Neural cell (in vitro differentiated cells): Measurements from ENCODE around the gene PRKCZ. TPM values are rescaled to one million over a fixed set of nuclear protein-coding genes. Genes with fewer than 3 reads are reported as not detected.

ENCODE experiments used
- H2AFZ ChIP-seq: fragments of 200-600, 300-800 bp; sonication (generic), shearing (Covaris generic); 2 replicates; pipeline ENCODE4 v1.6.0; 2014; ENCODE audit warnings: low read depth, mild to moderate bottlenecking, antibody characterized with exemption, low read length, moderate library complexity
- H3F3A ChIP-seq: fragments of 200-600 bp; shearing (Covaris generic); 2 replicates; pipeline ENCODE4 v1.6.1; 2016; ENCODE audit warnings: mild to moderate bottlenecking, moderate library complexity, mixed read lengths, antibody characterized with exemption, low read length; ENCODE audit not compliant: insufficient read depth, poor library complexity, severe bottlenecking
- H3K27ac ChIP-seq: fragments of 200-600, 300-800 bp; sonication (generic), shearing (Covaris generic); 2 replicates; pipeline ENCODE4 v1.5.1; 2014; ENCODE audit warnings: mild to moderate bottlenecking, low read length, moderate library complexity
- H3K27me3 ChIP-seq: fragments of 300-800, 200-600 bp; sonication (generic), shearing (Covaris generic); 2 replicates; pipeline ENCODE4 v1.6.0; 2014; ENCODE audit warnings: mild to moderate bottlenecking, low read depth, low read length, moderate library complexity; ENCODE audit not compliant: insufficient read depth
- H3K36me3 ChIP-seq: fragments of 300-800, 200-600 bp; sonication (generic), shearing (Covaris generic); 2 replicates; pipeline ENCODE4 v1.5.1; 2014; ENCODE audit warnings: mild to moderate bottlenecking, antibody characterized with exemption, low read length, moderate library complexity; ENCODE audit not compliant: insufficient read depth
- H3K4me2 ChIP-seq: fragments of 300-800, 200-600 bp; sonication (generic), shearing (Covaris generic); 2 replicates; pipeline ENCODE4 v1.6.0; 2014; ENCODE audit warnings: mild to moderate bottlenecking, low read length
- H3K4me3 ChIP-seq: fragments of 300-800, 200-600 bp; sonication (generic), shearing (Covaris generic); 2 replicates; pipeline ENCODE4 v1.5.1; 2014; ENCODE audit warnings: mild to moderate bottlenecking, low read length, moderate library complexity
- H3K79me2 ChIP-seq: fragments of 200-600 bp; shearing (Covaris generic); replicated peaks from 2 replicates; pipeline ENCODE4 v1.6.0; 2014; ENCODE audit warnings: mild to moderate bottlenecking, low read length, moderate library complexity; ENCODE audit not compliant: insufficient read depth
- H3K9ac ChIP-seq: fragments of 300-800, 200-600 bp; sonication (generic), shearing (Covaris generic); 2 replicates; pipeline ENCODE4 v1.6.1; 2016; ENCODE audit warnings: mild to moderate bottlenecking, low read length, mixed read lengths
- H3K9me2 ChIP-seq: fragments of 200-600 bp; shearing (Covaris generic); 2 replicates; pipeline ENCODE4 v1.6.1; 2016; ENCODE audit warnings: mild to moderate bottlenecking, low read length, mixed read lengths; ENCODE audit not compliant: insufficient read depth
- H3K9me3 ChIP-seq: fragments of 200-600, 300-800 bp; sonication (generic), shearing (Covaris generic); 2 replicates; pipeline ENCODE4 v1.6.1; 2016; ENCODE audit warnings: mild to moderate bottlenecking, mixed run types, low read length, moderate library complexity, mixed read lengths
- H4K20me1 ChIP-seq: fragments of 200-600 bp; shearing (Covaris generic); 2 replicates; pipeline ENCODE4 v1.6.1; 2016; ENCODE audit warnings: mild to moderate bottlenecking, mixed run types; ENCODE audit not compliant: insufficient read depth
- EP300 ChIP-seq: fragments of 450-650 bp; conservative IDR thresholded peaks from 2 replicates; pipeline ENCODE4 v1.6.1; 2014; ENCODE audit warnings: antibody characterized with exemption, mild to moderate bottlenecking, moderate library complexity; ENCODE audit not compliant: poor library complexity, severe bottlenecking
- EZH2 ChIP-seq: fragments of 200-600, 300-800 bp; shearing (Covaris generic), sonication (generic); IDR thresholded peaks from 2 replicates; pipeline ENCODE4 v1.6.1; 2014; ENCODE audit warnings: antibody characterized with exemption, low read length, borderline replicate concordance, mild to moderate bottlenecking; ENCODE audit not compliant: insufficient read depth, poor library complexity, severe bottlenecking
- MXI1 ChIP-seq: fragments of 450-650 bp; conservative IDR thresholded peaks from 2 replicates; pipeline ENCODE4 v1.6.1; 2014; ENCODE audit warnings: antibody characterized with exemption, mild to moderate bottlenecking; ENCODE audit not compliant: poor library complexity, severe bottlenecking
- POLR2AphosphoS5 ChIP-seq: IDR thresholded peaks from 2 replicates; pipeline ENCODE4 v1.6.1; 2012
- RAD21 ChIP-seq: fragments of 450-650 bp; conservative IDR thresholded peaks from 2 replicates; pipeline ENCODE4 v1.6.1; 2014; ENCODE audit warnings: antibody characterized with exemption, mild to moderate bottlenecking, moderate library complexity
- SMC3 ChIP-seq: fragments of 450-650 bp; conservative IDR thresholded peaks from 2 replicates; pipeline ENCODE4 v1.6.1; 2014; ENCODE audit warnings: antibody characterized with exemption, mild to moderate bottlenecking, moderate library complexity; ENCODE audit not compliant: poor library complexity
- TAF1 ChIP-seq: IDR thresholded peaks from 2 replicates; pipeline ENCODE4 v1.6.1; 2012; ENCODE audit warnings: low read depth
- polyA plus RNA-seq: library from polyadenylated mRNA; depleted of rRNA; stranded (reverse); fragments of >200 nt; gene quantifications from 2 replicates; pipeline ENCODE4 v1.2.3, GENCODE V29; 2014
- TF ChIP-seq, protein P1 (sequence below): fragments of 450-650 bp; IDR thresholded peaks from 2 replicates; pipeline ENCODE4 v1.5.1; 2014; ENCODE audit warnings: antibody characterized with exemption, mild to moderate bottlenecking, moderate library complexity; ENCODE audit not compliant: poor library complexity, severe bottlenecking
- TF ChIP-seq, protein P2 (sequence below): IDR thresholded peaks from 2 replicates; pipeline ENCODE4 v1.6.1; 2012; ENCODE audit warnings: borderline replicate concordance

PRKCZ gene
- polyA plus RNA-seq, 1 donor from 2014 or later: 54.9 TPM

DNA sequence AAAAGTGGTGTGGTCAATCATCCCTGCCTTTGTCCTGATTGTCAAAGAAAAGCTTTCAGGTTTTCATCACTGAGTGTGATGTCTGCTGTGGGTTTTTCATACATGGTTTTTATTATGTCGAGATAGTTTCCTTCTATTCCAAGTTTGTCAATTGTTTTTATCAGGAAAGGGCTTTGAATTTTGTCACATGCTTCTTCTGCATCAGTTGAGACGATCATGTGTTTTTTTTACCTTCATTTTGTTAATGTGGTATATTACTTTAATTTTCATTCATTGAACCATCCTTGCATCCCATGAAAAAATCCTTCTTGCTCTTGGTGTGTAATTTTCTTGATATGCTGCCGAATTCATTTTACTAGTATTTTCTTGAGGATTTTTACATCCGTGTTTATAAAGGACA is 15.5 kb downstream of the PRKCZ start:
- TF ChIP-seq POLR2AphosphoS5 (no peak), RAD21 (no peak), EZH2 (no peak), EP300 (no peak), SMC3 (no peak)
- Histone ChIP-seq H3K79me2 (no peaks in the 10 kb centered on the region), H3K36me3 (peaks cover 3% of the 10 kb centered on the region), H3K4me3 (no peak overlapping the region), H4K20me1 (no peaks in the 10 kb centered on the region), H2AFZ (no peak overlapping the region), H3K27me3 (no peaks in the 10 kb centered on the region), H3F3A (no peaks in the 10 kb centered on the region), H3K9me2 (no peaks in the 10 kb centered on the region), H3K27ac (no peak overlapping the region), H3K9ac (no peak overlapping the region), H3K4me2 (no peak overlapping the region), H3K9me3 (no peaks in the 10 kb centered on the region)

DNA sequence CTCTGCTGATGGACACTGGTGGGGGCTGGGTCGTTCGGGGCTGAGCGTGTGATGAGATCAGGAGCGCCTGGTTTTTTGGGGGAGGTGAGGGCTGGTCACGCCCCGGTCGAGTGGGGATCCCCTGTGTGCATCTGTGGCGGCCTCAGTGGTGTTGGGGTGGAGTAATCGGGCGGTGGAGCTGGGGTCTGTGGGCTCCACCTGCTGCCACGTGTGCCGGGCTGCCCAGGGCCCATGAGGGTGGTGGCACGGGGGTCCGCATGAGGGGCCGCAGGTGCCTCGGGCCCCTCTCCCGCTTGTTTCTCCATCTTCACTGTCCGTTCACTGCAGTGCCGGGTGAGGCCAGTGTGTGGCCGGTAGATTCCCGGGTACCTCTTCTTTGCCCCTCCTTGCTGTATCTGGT is 17.2 kb downstream of the PRKCZ start:
- Histone ChIP-seq H3K27me3 (no peaks in the 10 kb centered on the region), H4K20me1 (no peaks in the 10 kb centered on the region), H3K4me3 (no peak overlapping the region), H3K9me3 (no peaks in the 10 kb centered on the region), H3F3A (no peaks in the 10 kb centered on the region), H3K79me2 (no peaks in the 10 kb centered on the region), H3K36me3 (peaks cover 3% of the 10 kb centered on the region), H3K9me2 (no peaks in the 10 kb centered on the region), H3K4me2 (no peak overlapping the region), H3K9ac (no peak overlapping the region), H2AFZ (no peak overlapping the region), H3K27ac (no peak overlapping the region)
- TF ChIP-seq EP300 (no peak), RAD21 (no peak), POLR2AphosphoS5 (no peak), EZH2 (no peak), SMC3 (no peak), TAF1 (no peak), MXI1 (no peak)
- TF ChIP-seq, protein P1, sequence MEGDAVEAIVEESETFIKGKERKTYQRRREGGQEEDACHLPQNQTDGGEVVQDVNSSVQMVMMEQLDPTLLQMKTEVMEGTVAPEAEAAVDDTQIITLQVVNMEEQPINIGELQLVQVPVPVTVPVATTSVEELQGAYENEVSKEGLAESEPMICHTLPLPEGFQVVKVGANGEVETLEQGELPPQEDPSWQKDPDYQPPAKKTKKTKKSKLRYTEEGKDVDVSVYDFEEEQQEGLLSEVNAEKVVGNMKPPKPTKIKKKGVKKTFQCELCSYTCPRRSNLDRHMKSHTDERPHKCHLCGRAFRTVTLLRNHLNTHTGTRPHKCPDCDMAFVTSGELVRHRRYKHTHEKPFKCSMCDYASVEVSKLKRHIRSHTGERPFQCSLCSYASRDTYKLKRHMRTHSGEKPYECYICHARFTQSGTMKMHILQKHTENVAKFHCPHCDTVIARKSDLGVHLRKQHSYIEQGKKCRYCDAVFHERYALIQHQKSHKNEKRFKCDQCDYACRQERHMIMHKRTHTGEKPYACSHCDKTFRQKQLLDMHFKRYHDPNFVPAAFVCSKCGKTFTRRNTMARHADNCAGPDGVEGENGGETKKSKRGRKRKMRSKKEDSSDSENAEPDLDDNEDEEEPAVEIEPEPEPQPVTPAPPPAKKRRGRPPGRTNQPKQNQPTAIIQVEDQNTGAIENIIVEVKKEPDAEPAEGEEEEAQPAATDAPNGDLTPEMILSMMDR: no peak
- TF ChIP-seq, protein P2, sequence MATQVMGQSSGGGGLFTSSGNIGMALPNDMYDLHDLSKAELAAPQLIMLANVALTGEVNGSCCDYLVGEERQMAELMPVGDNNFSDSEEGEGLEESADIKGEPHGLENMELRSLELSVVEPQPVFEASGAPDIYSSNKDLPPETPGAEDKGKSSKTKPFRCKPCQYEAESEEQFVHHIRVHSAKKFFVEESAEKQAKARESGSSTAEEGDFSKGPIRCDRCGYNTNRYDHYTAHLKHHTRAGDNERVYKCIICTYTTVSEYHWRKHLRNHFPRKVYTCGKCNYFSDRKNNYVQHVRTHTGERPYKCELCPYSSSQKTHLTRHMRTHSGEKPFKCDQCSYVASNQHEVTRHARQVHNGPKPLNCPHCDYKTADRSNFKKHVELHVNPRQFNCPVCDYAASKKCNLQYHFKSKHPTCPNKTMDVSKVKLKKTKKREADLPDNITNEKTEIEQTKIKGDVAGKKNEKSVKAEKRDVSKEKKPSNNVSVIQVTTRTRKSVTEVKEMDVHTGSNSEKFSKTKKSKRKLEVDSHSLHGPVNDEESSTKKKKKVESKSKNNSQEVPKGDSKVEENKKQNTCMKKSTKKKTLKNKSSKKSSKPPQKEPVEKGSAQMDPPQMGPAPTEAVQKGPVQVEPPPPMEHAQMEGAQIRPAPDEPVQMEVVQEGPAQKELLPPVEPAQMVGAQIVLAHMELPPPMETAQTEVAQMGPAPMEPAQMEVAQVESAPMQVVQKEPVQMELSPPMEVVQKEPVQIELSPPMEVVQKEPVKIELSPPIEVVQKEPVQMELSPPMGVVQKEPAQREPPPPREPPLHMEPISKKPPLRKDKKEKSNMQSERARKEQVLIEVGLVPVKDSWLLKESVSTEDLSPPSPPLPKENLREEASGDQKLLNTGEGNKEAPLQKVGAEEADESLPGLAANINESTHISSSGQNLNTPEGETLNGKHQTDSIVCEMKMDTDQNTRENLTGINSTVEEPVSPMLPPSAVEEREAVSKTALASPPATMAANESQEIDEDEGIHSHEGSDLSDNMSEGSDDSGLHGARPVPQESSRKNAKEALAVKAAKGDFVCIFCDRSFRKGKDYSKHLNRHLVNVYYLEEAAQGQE: no peak

DNA sequence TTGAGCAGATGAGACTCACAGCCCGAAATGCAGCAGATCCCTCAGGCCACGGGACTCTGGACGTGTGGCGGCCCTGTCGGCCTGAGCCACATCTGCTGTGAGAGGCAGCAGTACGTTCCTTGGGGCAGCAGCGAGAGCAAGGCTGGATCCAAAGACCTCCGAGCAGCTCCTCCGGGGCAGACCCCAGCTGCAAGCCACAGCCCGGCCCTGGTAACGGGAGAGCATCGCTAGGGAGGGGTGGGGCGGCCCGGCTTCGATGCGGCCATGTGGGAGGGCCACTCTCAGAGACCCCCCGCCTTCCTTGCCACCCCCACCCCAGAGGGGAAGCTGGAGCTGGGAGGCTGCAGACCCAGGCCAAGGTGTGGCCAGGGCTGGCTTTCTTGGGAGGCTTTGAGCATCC is 17.8 kb downstream of the PRKCZ start:
- Histone ChIP-seq H3K36me3 (peaks cover 3% of the 10 kb centered on the region), H3K9ac (no peak overlapping the region), H3K4me3 (no peak overlapping the region), H3K79me2 (no peaks in the 10 kb centered on the region), H3K9me2 (no peaks in the 10 kb centered on the region), H3K4me2 (no peak overlapping the region), H3K27me3 (no peaks in the 10 kb centered on the region), H4K20me1 (no peaks in the 10 kb centered on the region), H2AFZ (no peak overlapping the region), H3K27ac (no peak overlapping the region), H3K9me3 (no peaks in the 10 kb centered on the region), H3F3A (no peaks in the 10 kb centered on the region)
- TF ChIP-seq MXI1: no peak
